Naive B cell (primary cell): ENCODE results near the gene VAV2. TPM values are rescaled to one million over a fixed set of nuclear protein-coding genes. Genes with fewer than 3 reads are reported as not detected.
"Not testable (repeated sequence)": the region's sequence is repeated elsewhere in the genome, so short reads cannot be mapped to it uniquely, and the experiment has no call there.

Experiments
- ATAC-seq, 2 donors: fragments of 150-1000 bp; cut with Tn5 transposase; 2 replicates each; pipeline ENCODE4 v1.10.0; 2021; ENCODE audit warnings: low read depth in 2 of 2, mild to moderate bottlenecking in 2 of 2, moderate library complexity in 2 of 2
- DNase-seq: peaks from one replicate; pipeline ENCODE4 v3.0.0; 2022
- H3K27ac Mint-ChIP-seq, 6 donors: one replicate each; pipeline ENCODE4 v1.8.0; 2020 to 2022; ENCODE audit warnings: mild to moderate bottlenecking in 6 of 6, mixed read lengths in 6 of 6, moderate library complexity in 5 of 6, inconsistent platforms in 2 of 6
- H3K27me3 Mint-ChIP-seq, 3 donors: one replicate each; pipeline ENCODE4 v1.8.0; 2021 to 2022; ENCODE audit warnings: mixed read lengths in 3 of 3, mild to moderate bottlenecking in 1 of 3
- H3K36me3 Mint-ChIP-seq, 2 donors: one replicate each; pipeline ENCODE4 v1.8.0; 2020 to 2022; ENCODE audit warnings: mixed read lengths in 2 of 2, inconsistent platforms in 1 of 2, mild to moderate bottlenecking in 1 of 2
- H3K4me1 Mint-ChIP-seq, 3 donors: one replicate each; pipeline ENCODE4 v1.8.0; 2020 to 2022; ENCODE audit warnings: mixed read lengths in 3 of 3, inconsistent platforms in 1 of 3, mild to moderate bottlenecking in 1 of 3, moderate library complexity in 1 of 3
- H3K4me3 Mint-ChIP-seq, 8 donors: one replicate each; pipeline ENCODE4 v1.8.0; 2020 to 2022; ENCODE audit warnings: mild to moderate bottlenecking in 8 of 8, mixed read lengths in 8 of 8, moderate library complexity in 8 of 8, inconsistent platforms in 2 of 8
- H3K9me3 Mint-ChIP-seq, 7 donors: one replicate each; pipeline ENCODE4 v1.8.0; 2020 to 2022; ENCODE audit warnings: mixed read lengths in 7 of 7, mild to moderate bottlenecking in 5 of 7, inconsistent platforms in 2 of 7, moderate library complexity in 1 of 7
- polyA plus RNA-seq, 6 donors: library from polyadenylated mRNA; unstranded; fragments of 300-500 nt; fragmentation: Illumina TruSeq; gene quantifications; one replicate each; pipeline ENCODE4 v1.2.3, GENCODE V29; 2021; ENCODE audit warnings: low read depth in 6 of 6

The VAV2 gene
- polyA plus RNA-seq, 6 donors from 2014 or later = 5.7 to 33.3 (median 15.2) TPM

DNA sequence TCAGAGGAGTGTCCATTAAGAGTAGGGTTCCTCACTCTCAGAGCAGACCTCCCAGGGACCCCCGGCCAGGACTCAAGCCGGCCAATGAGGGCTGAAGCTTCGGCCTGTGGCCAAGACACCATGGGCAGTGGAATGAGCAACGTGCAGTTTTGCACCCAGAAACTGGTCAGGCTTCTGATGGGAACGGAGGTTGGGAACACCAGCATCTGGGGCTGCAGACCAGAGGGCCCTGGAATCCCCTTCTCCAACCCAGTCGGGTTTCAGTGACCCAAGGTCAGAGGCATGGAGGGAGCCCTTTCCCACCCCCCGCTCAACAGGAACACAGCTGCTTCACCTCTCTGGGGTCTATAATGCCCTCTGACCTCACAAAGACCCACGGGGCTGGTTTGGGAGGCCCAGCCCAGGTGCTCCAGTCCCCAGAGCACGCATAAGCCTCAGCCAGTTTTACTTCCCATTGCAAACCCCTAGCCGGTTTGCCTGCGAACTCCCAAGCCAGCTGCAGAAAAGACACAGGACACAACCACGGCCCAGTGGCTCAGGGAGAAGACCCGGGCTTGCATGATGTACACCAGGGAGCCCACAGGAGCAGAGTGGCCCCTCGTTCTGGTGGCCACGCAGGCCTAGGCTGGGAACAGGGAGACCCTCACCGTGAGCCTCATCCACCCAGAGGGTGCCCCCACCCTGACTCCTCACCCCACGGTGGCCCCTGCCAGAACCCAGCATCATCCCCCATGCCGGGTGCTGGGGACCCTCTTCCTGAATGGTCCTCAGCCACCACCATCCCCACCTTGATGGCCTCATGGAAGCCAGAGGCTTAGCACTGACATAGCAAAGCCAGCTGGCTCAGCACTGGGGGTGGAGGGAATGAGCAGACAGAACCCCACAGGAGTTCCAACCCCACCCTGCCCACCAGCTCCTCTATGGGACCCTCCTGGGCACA lies 30.6 kb downstream of the VAV2 start:
- peak overlapping the region; percentile 76 to 92 (median 88) for H3K27ac Mint-ChIP-seq

GRCh38 chr9:133960568-133961129 lies 31.5 kb downstream of the VAV2 start:
- H3K27ac Mint-ChIP-seq = peak overlapping the region in 5 of 6 donors; percentile 51 to 93 (median 73)

More for the DNA sequence above, 30.6 kb downstream of the VAV2 start:
- DNase-seq (no peak), ATAC-seq (peak; percentile 47 to 54)
- H3K4me1 Mint-ChIP-seq = peaks cover 58 to 81% (median 71%) of the 10 kb centered on the region in 3 donors
- H3K4me3 Mint-ChIP-seq = peak overlapping the region; percentile 4 to 92 (median 84)
- H3K36me3 Mint-ChIP-seq = peaks cover 6 to 7% of the 10 kb centered on the region in 2 donors
- H3K9me3 Mint-ChIP-seq = peaks cover 3 to 8% (median 4%) of the 10 kb centered on the region in 7 donors
- H3K27me3 Mint-ChIP-seq = no peaks in the 10 kb centered on the region

DNA sequence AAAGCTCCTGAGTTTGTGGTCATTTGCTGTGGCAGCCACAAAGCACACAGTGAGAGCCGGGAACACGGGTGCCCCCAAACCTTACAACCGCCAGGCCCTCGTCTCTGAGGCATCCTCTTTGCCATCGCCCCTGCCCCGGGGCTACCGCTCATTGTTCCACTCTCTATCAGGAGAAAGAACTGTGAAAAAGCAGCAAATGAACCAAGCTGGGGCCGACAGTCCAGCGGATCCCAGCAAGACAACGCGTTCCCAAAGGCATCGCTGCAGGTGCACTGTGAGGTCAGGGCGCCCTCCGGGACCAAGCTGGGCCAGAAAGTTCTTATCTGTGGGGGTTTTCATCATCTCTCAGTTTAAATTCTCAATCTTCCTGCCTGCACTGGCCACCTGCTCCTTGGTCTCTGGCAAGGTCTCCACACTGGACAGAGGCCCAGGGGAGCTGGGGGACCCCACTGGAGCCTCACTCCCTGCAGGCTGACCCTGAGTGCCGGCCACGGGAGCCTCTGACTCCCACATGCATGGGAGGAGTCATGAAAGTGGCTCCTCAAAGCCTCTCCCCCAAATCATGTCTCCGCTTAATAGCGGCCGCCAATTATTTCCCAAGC lies 32.1 kb downstream of the VAV2 start:
- no peak for ATAC-seq
- H3K4me1 Mint-ChIP-seq = peaks cover 59 to 81% (median 71%) of the 10 kb centered on the region in 3 donors
- DNase-seq = no peak
- H3K27ac Mint-ChIP-seq = peak overlapping the region in 4 of 6 donors; percentile 53 to 93 (median 76)
- no peaks in the 10 kb centered on the region for H3K27me3 Mint-ChIP-seq
- H3K36me3 Mint-ChIP-seq = peaks cover 6 to 7% of the 10 kb centered on the region in 2 donors
- H3K4me3 Mint-ChIP-seq = peak overlapping the region; percentile 41 to 92 (median 84)
- peaks cover 3 to 8% (median 4%) of the 10 kb centered on the region in 7 donors for H3K9me3 Mint-ChIP-seq

More at GRCh38 chr9:133960568-133961129, 31.5 kb downstream of the VAV2 start:
- ATAC-seq = no peak
- Mint-ChIP-seq H3K36me3 (peaks cover 6 to 7% of the 10 kb centered on the region in 2 donors), H3K4me1 (peaks cover 59 to 81% (median 70%) of the 10 kb centered on the region in 3 donors), H3K9me3 (peaks cover 3 to 8% (median 4%) of the 10 kb centered on the region in 7 donors), H3K4me3 (peak overlapping the region; percentile 40 to 92 (median 84)), H3K27me3 (no peaks in the 10 kb centered on the region)
- DNase-seq = no peak

- no peak for DNase-seq
- H3K27me3 Mint-ChIP-seq = no peaks in the 10 kb centered on the region
- peak overlapping the region; percentile 15 to 92 (median 86) for H3K4me3 Mint-ChIP-seq
- H3K9me3 Mint-ChIP-seq = peaks cover 0 to 2% (median 0%) of the 10 kb centered on the region in 7 donors
- no peaks in the 10 kb centered on the region for H3K36me3 Mint-ChIP-seq
- peak overlapping the region in 5 of 6 donors; percentile 25 to 98 (median 92) for H3K27ac Mint-ChIP-seq
- ATAC-seq = no peak
- H3K4me1 Mint-ChIP-seq = peaks cover 68 to 84% (median 80%) of the 10 kb centered on the region in 3 donors
These were observed 33.0 kb downstream of the VAV2 start for GRCh38 chr9:133959171-133959570.

GRCh38 chr9:133958756-133959155 lies 33.4 kb downstream of the VAV2 start:
- H3K36me3 Mint-ChIP-seq = no peaks in the 10 kb centered on the region
- DNase-seq (no peak), ATAC-seq (no peak)
- no peaks in the 10 kb centered on the region for H3K27me3 Mint-ChIP-seq
- peaks cover 72 to 87% (median 84%) of the 10 kb centered on the region in 3 donors for H3K4me1 Mint-ChIP-seq
- H3K9me3 Mint-ChIP-seq = peaks cover 0 to 2% (median 0%) of the 10 kb centered on the region in 7 donors
- peak overlapping the region; percentile 60 to 92 (median 86) for H3K4me3 Mint-ChIP-seq
- peak overlapping the region; percentile 41 to 98 (median 90) for H3K27ac Mint-ChIP-seq

DNA sequence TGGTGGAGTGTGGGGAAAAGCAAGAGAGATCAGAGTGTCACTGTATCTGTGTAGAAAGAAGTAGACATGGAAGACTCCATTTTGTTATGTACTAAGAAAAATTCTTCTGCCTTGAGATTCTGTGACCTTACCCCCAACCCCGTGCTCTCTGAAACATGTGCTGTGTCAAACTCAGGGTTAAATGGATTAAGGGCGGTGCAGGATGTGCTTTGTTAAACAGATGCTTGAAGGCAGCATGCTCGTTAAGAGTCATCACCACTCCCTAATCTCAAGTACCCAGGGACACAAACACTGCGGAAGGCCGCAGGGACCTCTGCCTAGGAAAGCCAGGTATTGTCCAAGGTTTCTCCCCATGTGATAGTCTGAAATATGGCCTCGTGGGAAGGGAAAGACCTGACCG lies 34.4 kb downstream of the VAV2 start:
- Mint-ChIP-seq H3K4me3 (peak overlapping the region in 7 of 8 donors; percentile 68 to 89 (median 81)), H3K27ac (peak overlapping the region in 4 of 6 donors; percentile 95 to 97 (median 96)), H3K4me1 (peaks cover 68 to 82% (median 79%) of the 10 kb centered on the region in 3 donors)
- not testable (repeated sequence) for DNase-seq, H3K27me3 Mint-ChIP-seq, H3K36me3 Mint-ChIP-seq, H3K9me3 Mint-ChIP-seq, ATAC-seq

- Mint-ChIP-seq H3K27ac (peak overlapping the region; percentile 52 to 97 (median 95)), H3K4me1 (peaks cover 65 to 81% (median 78%) of the 10 kb centered on the region in 3 donors), H3K4me3 (peak overlapping the region; percentile 44 to 86 (median 76)), H3K27me3 (no peaks in the 10 kb centered on the region), H3K36me3 (no peaks in the 10 kb centered on the region), H3K9me3 (no peaks in the 10 kb centered on the region)
- DNase-seq (no peak), ATAC-seq (peak; percentile 17 to 27)
These were observed 34.8 kb downstream of the VAV2 start for GRCh38 chr9:133957328-133957727.

GRCh38 chr9:133956520-133957076 lies 35.5 kb downstream of the VAV2 start:
- Mint-ChIP-seq H3K9me3 (no peaks in the 10 kb centered on the region), H3K36me3 (no peaks in the 10 kb centered on the region), H3K27me3 (no peaks in the 10 kb centered on the region), H3K27ac (peak overlapping the region; percentile 81 to 97 (median 96)), H3K4me3 (peak overlapping the region; percentile 78 to 91 (median 85)), H3K4me1 (peaks cover 64 to 79% (median 76%) of the 10 kb centered on the region in 3 donors)
- peak in 1 of 2 donors; percentile 42 for ATAC-seq
- no peak for DNase-seq

DNA sequence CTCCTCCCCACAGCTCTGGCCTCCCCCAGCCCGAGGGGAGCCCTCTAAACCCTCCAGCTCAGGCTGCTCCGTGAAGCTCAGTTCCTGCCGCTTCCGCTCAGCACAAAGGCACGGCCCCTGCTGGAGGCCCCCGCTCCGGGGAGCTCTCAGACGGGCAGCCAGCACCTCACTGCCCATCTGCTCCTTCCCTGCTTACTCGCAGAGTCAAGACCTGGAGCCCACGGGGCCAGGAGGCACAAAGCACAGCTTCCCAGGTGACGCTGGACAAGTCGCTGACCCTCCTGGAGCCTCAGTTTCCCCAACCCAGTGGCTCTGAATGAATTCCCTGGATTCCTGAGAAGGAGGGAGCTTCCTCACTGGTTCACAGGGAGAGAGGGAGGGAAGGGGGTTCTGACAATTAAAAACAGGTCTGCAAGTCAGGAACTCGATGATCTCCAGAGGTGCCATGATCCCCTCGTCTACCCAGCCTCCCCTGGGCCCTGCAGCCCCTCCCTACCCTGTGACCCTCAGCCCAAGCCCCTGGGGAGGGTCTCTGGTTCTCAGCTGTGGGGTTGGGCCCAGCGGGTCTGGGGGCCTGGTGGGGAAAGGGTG lies 36.2 kb downstream of the VAV2 start:
- Mint-ChIP-seq H3K27ac (peak overlapping the region; percentile 81 to 97 (median 94)), H3K27me3 (no peaks in the 10 kb centered on the region), H3K4me3 (peak overlapping the region; percentile 78 to 91 (median 85)), H3K4me1 (peaks cover 61 to 77% (median 73%) of the 10 kb centered on the region in 3 donors), H3K36me3 (no peaks in the 10 kb centered on the region), H3K9me3 (no peaks in the 10 kb centered on the region)
- peak; percentile 53 for DNase-seq
- ATAC-seq = peak; percentile 71

- peaks cover 57 to 73% (median 71%) of the 10 kb centered on the region in 3 donors for H3K4me1 Mint-ChIP-seq
- H3K27ac Mint-ChIP-seq = peak overlapping the region; percentile 70 to 98 (median 92)
- peak; percentile 51 for DNase-seq
- no peaks in the 10 kb centered on the region for H3K27me3 Mint-ChIP-seq
- H3K36me3 Mint-ChIP-seq = no peaks in the 10 kb centered on the region
- peak overlapping the region; percentile 78 to 93 (median 90) for H3K4me3 Mint-ChIP-seq
- ATAC-seq = peak; percentile 59 to 62
- H3K9me3 Mint-ChIP-seq = no peaks in the 10 kb centered on the region
These were observed 37.1 kb downstream of the VAV2 start for GRCh38 chr9:133954862-133955529.

GRCh38 chr9:133953976-133954709 lies 38.0 kb downstream of the VAV2 start:
- Mint-ChIP-seq H3K4me3 (peak overlapping the region; percentile 56 to 93 (median 90)), H3K27me3 (no peaks in the 10 kb centered on the region), H3K9me3 (no peaks in the 10 kb centered on the region), H3K27ac (peak overlapping the region; percentile 74 to 98 (median 92)), H3K4me1 (peaks cover 54 to 68% (median 62%) of the 10 kb centered on the region in 3 donors), H3K36me3 (no peaks in the 10 kb centered on the region)
- ATAC-seq (peak in 1 of 2 donors; percentile 3), DNase-seq (no peak)
